ENCODE measurements around the gene KLF9.

Gene KLF9

GRCh38 chr9:70389621-70390266 is 24.7 kb downstream of the KLF9 start:
- Histone ChIP-seq H4K91ac (ENCODE audit: low read length) (no peak overlapping the region), H3K4ac (ENCODE audit: low read depth in 1 of 2, low read length in 2 of 2) (no peak overlapping the region), H3K4me1 (ENCODE audit: control insufficient read depth, insufficient read depth, low read depth, low read length) (peaks cover 2% of the 10 kb centered on the region), H3K79me1 (replicated peaks; ENCODE audit: low read length, poor library complexity, severe bottlenecking) (peaks cover 15% of the 10 kb centered on the region), H3K4me3 (ENCODE audit: insufficient read depth in 1 of 2, low read depth in 1 of 2, low read length in 2 of 2) (no peak overlapping the region), H3K27me3 (ENCODE audit: control insufficient read depth in 1 of 2, insufficient read depth in 1 of 2, low read length in 2 of 2) (no peaks in the 10 kb centered on the region), H2AK5ac (ENCODE audit: low read length, severe bottlenecking) (no peak overlapping the region), H3K36me3 (ENCODE audit: control insufficient read depth in 1 of 2, insufficient read depth in 2 of 2, low read depth in 1 of 2, low read length in 2 of 2) (peaks cover 3 to 29% of the 10 kb centered on the region in 2 experiments), H3K4me2 (ENCODE audit: low read length, poor library complexity, severe bottlenecking) (no peak overlapping the region), H3K18ac (ENCODE audit: low read depth in 1 of 2, low read length in 2 of 2) (no peak overlapping the region), H2BK15ac (ENCODE audit: low read depth, poor library complexity, severe bottlenecking) (no peak overlapping the region), H2BK12ac (ENCODE audit: low read length in 2 of 2) (no peak overlapping the region), H3K23ac (ENCODE audit: low read length in 2 of 2) (no peak overlapping the region), H3K9ac (ENCODE audit: low read length) (no peak overlapping the region), H2AFZ (ENCODE audit: low read depth, low read length) (no peak overlapping the region), H3K14ac (ENCODE audit: low read length in 2 of 2) (no peak overlapping the region), H3K27ac (ENCODE audit: low read length, poor library complexity, severe bottlenecking) (no peak overlapping the region), H2BK5ac (ENCODE audit: low read depth, low read length, poor library complexity, severe bottlenecking) (no peak overlapping the region), H3K9me3 (ENCODE audit: control insufficient read depth, low read length) (no peaks in the 10 kb centered on the region), H4K8ac (ENCODE audit: low read length) (no peak overlapping the region), H2BK120ac (ENCODE audit: low read depth, low read length) (no peak overlapping the region)
- peak; percentile 59 for DNase-seq
- 68% methylated on average over 10 of the region's 10 CpGs for WGBS

- peaks cover 15% of the 10 kb centered on the region for H3K79me1 ChIP-seq (replicated peaks; ENCODE audit: low read length, poor library complexity, severe bottlenecking)
- 72% methylated on average over 3 of the region's 3 CpGs for WGBS
- H2BK120ac ChIP-seq (ENCODE audit: low read depth, low read length), result no peak overlapping the region
- H3K9me3 ChIP-seq (ENCODE audit: control insufficient read depth, low read length), result no peaks in the 10 kb centered on the region
- no peak overlapping the region for H2BK15ac ChIP-seq (ENCODE audit: low read depth, poor library complexity, severe bottlenecking)
- H3K27me3 ChIP-seq (ENCODE audit: control insufficient read depth in 1 of 2, insufficient read depth in 1 of 2, low read length in 2 of 2), result no peaks in the 10 kb centered on the region
- H3K4me2 ChIP-seq (ENCODE audit: low read length, poor library complexity, severe bottlenecking), result no peak overlapping the region
- no peak overlapping the region for H3K4me3 ChIP-seq (ENCODE audit: insufficient read depth in 1 of 2, low read depth in 1 of 2, low read length in 2 of 2)
- H3K4me1 ChIP-seq (ENCODE audit: control insufficient read depth, insufficient read depth, low read depth, low read length), result peaks cover 2% of the 10 kb centered on the region
- no peak overlapping the region for H3K27ac ChIP-seq (ENCODE audit: low read length, poor library complexity, severe bottlenecking)
- H4K8ac ChIP-seq (ENCODE audit: low read length), result no peak overlapping the region
- H3K14ac ChIP-seq (ENCODE audit: low read length in 2 of 2), result no peak overlapping the region
- H2BK5ac ChIP-seq (ENCODE audit: low read depth, low read length, poor library complexity, severe bottlenecking), result no peak overlapping the region
- H3K9ac ChIP-seq (ENCODE audit: low read length), result no peak overlapping the region
- no peak overlapping the region for H3K4ac ChIP-seq (ENCODE audit: low read depth in 1 of 2, low read length in 2 of 2)
- no peak for DNase-seq
- no peak overlapping the region for H2BK12ac ChIP-seq (ENCODE audit: low read length in 2 of 2)
- H2AK5ac ChIP-seq (ENCODE audit: low read length, severe bottlenecking), result no peak overlapping the region
- H2AFZ ChIP-seq (ENCODE audit: low read depth, low read length), result no peak overlapping the region
- H3K23ac ChIP-seq (ENCODE audit: low read length in 2 of 2), result no peak overlapping the region
- H3K36me3 ChIP-seq (ENCODE audit: control insufficient read depth in 1 of 2, insufficient read depth in 2 of 2, low read depth in 1 of 2, low read length in 2 of 2), result peaks cover 3 to 35% of the 10 kb centered on the region in 2 experiments
- H3K18ac ChIP-seq (ENCODE audit: low read depth in 1 of 2, low read length in 2 of 2), result no peak overlapping the region
- H4K91ac ChIP-seq (ENCODE audit: low read length), result no peak overlapping the region
Measured at GRCh38 chr9:70389188-70389587, 25.3 kb downstream of the KLF9 start.

- 92% methylated on average over 23 of the region's 23 CpGs for WGBS
Measured at GRCh38 chr9:70387663-70388062, 26.8 kb downstream of the KLF9 start.

GRCh38 chr9:70385426-70385825 is 29.0 kb downstream of the KLF9 start:
- Histone ChIP-seq H2AK5ac (ENCODE audit: low read length, severe bottlenecking) (no peak overlapping the region), H3K4me3 (ENCODE audit: insufficient read depth in 1 of 2, low read depth in 1 of 2, low read length in 2 of 2) (no peak overlapping the region), H3K9ac (ENCODE audit: low read length) (no peak overlapping the region), H3K36me3 (ENCODE audit: control insufficient read depth in 1 of 2, insufficient read depth in 2 of 2, low read depth in 1 of 2, low read length in 2 of 2) (peaks cover 3 to 54% of the 10 kb centered on the region in 2 experiments), H2AFZ (ENCODE audit: low read depth, low read length) (no peak overlapping the region), H3K27ac (ENCODE audit: low read length, poor library complexity, severe bottlenecking) (no peak overlapping the region), H3K4me2 (ENCODE audit: low read length, poor library complexity, severe bottlenecking) (no peak overlapping the region), H2BK120ac (ENCODE audit: low read depth, low read length) (no peak overlapping the region), H3K4me1 (ENCODE audit: control insufficient read depth, insufficient read depth, low read depth, low read length) (peaks cover 2% of the 10 kb centered on the region), H3K9me3 (ENCODE audit: control insufficient read depth, low read length) (no peaks in the 10 kb centered on the region), H2BK5ac (ENCODE audit: low read depth, low read length, poor library complexity, severe bottlenecking) (no peak overlapping the region), H4K91ac (ENCODE audit: low read length) (no peak overlapping the region), H3K18ac (ENCODE audit: low read depth in 1 of 2, low read length in 2 of 2) (no peak overlapping the region), H2BK15ac (ENCODE audit: low read depth, poor library complexity, severe bottlenecking) (no peak overlapping the region), H4K8ac (ENCODE audit: low read length) (no peak overlapping the region), H3K4ac (ENCODE audit: low read depth in 1 of 2, low read length in 2 of 2) (no peak overlapping the region), H3K79me1 (replicated peaks; ENCODE audit: low read length, poor library complexity, severe bottlenecking) (peaks cover 7% of the 10 kb centered on the region), H3K14ac (ENCODE audit: low read length in 2 of 2) (no peak overlapping the region), H2BK12ac (ENCODE audit: low read length in 2 of 2) (no peak overlapping the region), H3K23ac (ENCODE audit: low read length in 2 of 2) (no peak overlapping the region), H3K27me3 (ENCODE audit: control insufficient read depth in 1 of 2, insufficient read depth in 1 of 2, low read length in 2 of 2) (no peaks in the 10 kb centered on the region)
- peak; percentile 6 for DNase-seq
- WGBS, result 52% methylated on average over 2 of the region's 3 CpGs

More at GRCh38 chr9:70387663-70388062, 26.8 kb downstream of the KLF9 start:
- Histone ChIP-seq H3K36me3 (ENCODE audit: control insufficient read depth in 1 of 2, insufficient read depth in 2 of 2, low read depth in 1 of 2, low read length in 2 of 2) (peaks cover 3 to 50% of the 10 kb centered on the region in 2 experiments), H3K9me3 (ENCODE audit: control insufficient read depth, low read length) (no peaks in the 10 kb centered on the region), H3K4me2 (ENCODE audit: low read length, poor library complexity, severe bottlenecking) (no peak overlapping the region), H3K4me1 (ENCODE audit: control insufficient read depth, insufficient read depth, low read depth, low read length) (peaks cover 2% of the 10 kb centered on the region), H2BK5ac (ENCODE audit: low read depth, low read length, poor library complexity, severe bottlenecking) (no peak overlapping the region), H3K18ac (ENCODE audit: low read depth in 1 of 2, low read length in 2 of 2) (no peak overlapping the region), H2AFZ (ENCODE audit: low read depth, low read length) (no peak overlapping the region), H2BK120ac (ENCODE audit: low read depth, low read length) (no peak overlapping the region), H3K27me3 (ENCODE audit: control insufficient read depth in 1 of 2, insufficient read depth in 1 of 2, low read length in 2 of 2) (no peaks in the 10 kb centered on the region), H3K23ac (ENCODE audit: low read length in 2 of 2) (no peak overlapping the region), H2BK15ac (ENCODE audit: low read depth, poor library complexity, severe bottlenecking) (no peak overlapping the region), H2AK5ac (ENCODE audit: low read length, severe bottlenecking) (no peak overlapping the region), H3K4me3 (ENCODE audit: insufficient read depth in 1 of 2, low read depth in 1 of 2, low read length in 2 of 2) (no peak overlapping the region), H4K91ac (ENCODE audit: low read length) (no peak overlapping the region), H3K9ac (ENCODE audit: low read length) (no peak overlapping the region), H3K79me1 (replicated peaks; ENCODE audit: low read length, poor library complexity, severe bottlenecking) (peaks cover 12% of the 10 kb centered on the region), H3K14ac (ENCODE audit: low read length in 2 of 2) (no peak overlapping the region), H3K4ac (ENCODE audit: low read depth in 1 of 2, low read length in 2 of 2) (no peak overlapping the region), H4K8ac (ENCODE audit: low read length) (no peak overlapping the region), H2BK12ac (ENCODE audit: low read length in 2 of 2) (no peak overlapping the region), H3K27ac (ENCODE audit: low read length, poor library complexity, severe bottlenecking) (no peak overlapping the region)
- DNase-seq, result peak; percentile 23

Data from mesenchymal stem cell (in vitro differentiated cells and primary cell).